ENCODE measurements around the gene RAB11FIP4.

Gene RAB11FIP4

DNA sequence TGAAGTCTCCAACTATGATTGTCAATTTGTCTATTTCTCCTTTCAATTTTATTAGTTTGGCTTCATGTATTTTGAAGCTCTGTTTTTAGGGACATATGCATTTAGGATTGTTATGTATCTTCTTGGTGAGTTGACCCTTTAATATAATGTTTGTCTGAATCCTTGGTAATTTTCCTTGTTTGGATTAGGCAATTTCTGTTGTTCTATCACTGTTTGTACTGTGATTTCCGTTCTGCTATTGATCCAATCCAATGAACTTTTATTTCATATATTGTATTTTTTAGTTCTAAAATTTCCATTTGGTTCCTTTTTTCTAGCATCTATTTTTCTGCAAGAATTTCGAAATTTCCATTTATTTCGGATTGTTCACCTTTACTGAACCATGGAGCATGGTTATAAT lies 31.0 kb downstream of the RAB11FIP4 start:
- Histone ChIP-seq H3K79me2 (ENCODE audit: insufficient read depth, low read length) (no peaks in the 10 kb centered on the region), H4K20me1 (ENCODE audit: insufficient read depth, low read length) (no peaks in the 10 kb centered on the region), H3K9me3 (ENCODE audit: insufficient read depth, low read length, severe bottlenecking) (no peaks in the 10 kb centered on the region), H3K4me2 (ENCODE audit: insufficient read depth, low read length) (no peak overlapping the region), H2AFZ (ENCODE audit: low read depth, low read length) (no peak overlapping the region), H3K4me1 (ENCODE audit: insufficient read depth, low read length) (no peaks in the 10 kb centered on the region), H3K27me3 (ENCODE audit: insufficient read depth, low read length, poor library complexity) (no peaks in the 10 kb centered on the region), H3K36me3 (ENCODE audit: insufficient read depth, low read length) (no peaks in the 10 kb centered on the region), H3K4me3 (ENCODE audit: low read depth in 1 of 2, low read length in 2 of 2) (no peak overlapping the region), H3K27ac (ENCODE audit: low read length) (no peak overlapping the region), H3K9ac (ENCODE audit: low read depth, low read length) (no peak overlapping the region)
- ATAC-seq (ENCODE audit: insufficient read depth, low read depth) (no peak), DNase-seq (no peak)
- TF ChIP-seq EZH2 (IDR thresholded peaks at IDR 0.05; ENCODE audit: borderline replicate concordance, low read depth, low read length, severe bottlenecking): no peak
- TF ChIP-seq, protein P1, sequence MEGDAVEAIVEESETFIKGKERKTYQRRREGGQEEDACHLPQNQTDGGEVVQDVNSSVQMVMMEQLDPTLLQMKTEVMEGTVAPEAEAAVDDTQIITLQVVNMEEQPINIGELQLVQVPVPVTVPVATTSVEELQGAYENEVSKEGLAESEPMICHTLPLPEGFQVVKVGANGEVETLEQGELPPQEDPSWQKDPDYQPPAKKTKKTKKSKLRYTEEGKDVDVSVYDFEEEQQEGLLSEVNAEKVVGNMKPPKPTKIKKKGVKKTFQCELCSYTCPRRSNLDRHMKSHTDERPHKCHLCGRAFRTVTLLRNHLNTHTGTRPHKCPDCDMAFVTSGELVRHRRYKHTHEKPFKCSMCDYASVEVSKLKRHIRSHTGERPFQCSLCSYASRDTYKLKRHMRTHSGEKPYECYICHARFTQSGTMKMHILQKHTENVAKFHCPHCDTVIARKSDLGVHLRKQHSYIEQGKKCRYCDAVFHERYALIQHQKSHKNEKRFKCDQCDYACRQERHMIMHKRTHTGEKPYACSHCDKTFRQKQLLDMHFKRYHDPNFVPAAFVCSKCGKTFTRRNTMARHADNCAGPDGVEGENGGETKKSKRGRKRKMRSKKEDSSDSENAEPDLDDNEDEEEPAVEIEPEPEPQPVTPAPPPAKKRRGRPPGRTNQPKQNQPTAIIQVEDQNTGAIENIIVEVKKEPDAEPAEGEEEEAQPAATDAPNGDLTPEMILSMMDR (IDR thresholded peaks at IDR 0.05; ENCODE audit: borderline replicate concordance, extremely low read depth, low read length, poor library complexity, severe bottlenecking): no peak

DNA sequence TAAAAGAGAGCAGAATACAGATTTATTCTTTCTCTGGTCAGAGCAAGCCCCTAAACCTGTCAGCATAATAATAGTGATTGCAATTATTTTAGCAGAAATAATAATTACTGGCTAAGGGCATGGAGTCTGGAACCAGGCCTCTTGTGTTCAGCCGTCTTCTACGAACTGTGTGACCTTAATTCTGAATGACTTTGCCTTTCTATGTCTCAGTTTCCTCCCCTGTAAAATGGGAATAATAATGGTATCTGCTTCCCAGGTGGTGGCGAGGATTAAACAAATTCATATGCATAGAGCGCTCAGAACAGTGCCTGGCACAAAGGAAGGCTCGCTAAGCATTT lies 33.4 kb downstream of the RAB11FIP4 start:
- ATAC-seq (ENCODE audit: insufficient read depth, low read depth) (no peak), DNase-seq (no peak)
- Histone ChIP-seq H3K4me1 (ENCODE audit: insufficient read depth, low read length) (no peaks in the 10 kb centered on the region), H3K9ac (ENCODE audit: low read depth, low read length) (no peak overlapping the region), H3K4me2 (ENCODE audit: insufficient read depth, low read length) (no peak overlapping the region), H3K9me3 (ENCODE audit: insufficient read depth, low read length, severe bottlenecking) (no peaks in the 10 kb centered on the region), H3K4me3 (ENCODE audit: low read depth in 1 of 2, low read length in 2 of 2) (no peak overlapping the region), H3K27ac (ENCODE audit: low read length) (no peak overlapping the region), H3K36me3 (ENCODE audit: insufficient read depth, low read length) (no peaks in the 10 kb centered on the region), H4K20me1 (ENCODE audit: insufficient read depth, low read length) (no peaks in the 10 kb centered on the region), H2AFZ (ENCODE audit: low read depth, low read length) (no peak overlapping the region), H3K79me2 (ENCODE audit: insufficient read depth, low read length) (no peaks in the 10 kb centered on the region), H3K27me3 (ENCODE audit: insufficient read depth, low read length, poor library complexity) (no peaks in the 10 kb centered on the region)
- TF ChIP-seq EZH2 (IDR thresholded peaks at IDR 0.05; ENCODE audit: borderline replicate concordance, low read depth, low read length, severe bottlenecking): no peak
- TF ChIP-seq, protein P1 (IDR thresholded peaks at IDR 0.05; ENCODE audit: borderline replicate concordance, extremely low read depth, low read length, poor library complexity, severe bottlenecking): no peak

DNA sequence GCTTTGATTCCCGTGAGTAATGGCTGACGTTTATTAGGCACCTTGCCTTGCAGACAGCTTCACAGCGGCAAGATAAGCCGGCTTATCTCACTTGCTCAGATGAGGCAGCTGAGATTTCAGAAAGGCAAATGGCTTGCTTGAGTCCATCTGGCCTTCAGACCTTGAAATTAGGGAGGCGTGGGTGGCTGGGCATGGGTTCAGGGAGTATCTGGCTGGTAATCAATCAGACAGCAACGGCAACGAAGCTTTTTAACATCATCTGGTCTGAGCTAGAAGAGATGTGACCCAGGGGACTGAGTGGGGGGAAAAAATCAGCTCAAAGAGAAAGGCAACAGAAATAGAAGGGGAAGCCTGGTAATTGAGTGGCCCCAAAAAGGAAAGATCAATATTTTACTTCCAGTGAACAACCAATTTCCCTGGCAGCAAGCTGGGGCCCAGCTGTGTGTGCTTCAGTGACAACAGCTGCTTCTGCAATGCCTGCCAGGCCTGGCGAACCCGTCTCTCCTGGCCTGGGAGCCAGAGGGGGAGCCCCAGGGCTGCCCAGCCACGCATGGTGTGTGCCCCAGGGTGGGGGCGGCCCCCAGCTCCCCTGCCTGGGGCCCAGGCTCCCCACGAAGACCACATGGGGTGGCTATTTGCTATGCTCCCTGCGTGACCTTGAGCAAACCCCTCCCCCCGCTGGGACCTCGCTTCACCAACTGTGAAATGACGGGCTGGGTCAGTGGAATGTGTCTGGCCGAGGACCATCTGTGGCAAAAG lies 34.0 kb downstream of the RAB11FIP4 start:
- Histone ChIP-seq H3K27me3 (ENCODE audit: insufficient read depth, low read length, poor library complexity) (no peaks in the 10 kb centered on the region), H3K79me2 (ENCODE audit: insufficient read depth, low read length) (no peaks in the 10 kb centered on the region), H3K4me3 (ENCODE audit: low read depth in 1 of 2, low read length in 2 of 2) (no peak overlapping the region), H3K36me3 (ENCODE audit: insufficient read depth, low read length) (no peaks in the 10 kb centered on the region), H3K27ac (ENCODE audit: low read length) (no peak overlapping the region), H3K4me1 (ENCODE audit: insufficient read depth, low read length) (no peaks in the 10 kb centered on the region), H3K9me3 (ENCODE audit: insufficient read depth, low read length, severe bottlenecking) (no peaks in the 10 kb centered on the region), H4K20me1 (ENCODE audit: insufficient read depth, low read length) (no peaks in the 10 kb centered on the region), H3K9ac (ENCODE audit: low read depth, low read length) (no peak overlapping the region), H2AFZ (ENCODE audit: low read depth, low read length) (no peak overlapping the region), H3K4me2 (ENCODE audit: insufficient read depth, low read length) (no peak overlapping the region)
- ATAC-seq (ENCODE audit: insufficient read depth, low read depth): no peak
- DNase-seq: no peak
- TF ChIP-seq, protein P1 (IDR thresholded peaks at IDR 0.05; ENCODE audit: borderline replicate concordance, extremely low read depth, low read length, poor library complexity, severe bottlenecking): no peak
